Liver (tissue), 9 donors: ENCODE measurements around the gene SGPL1. TPM values are rescaled to one million over a fixed set of nuclear protein-coding genes. Genes with fewer than 3 reads are reported as not detected.

Experiments used
- DNase-seq: peaks from one replicate; pipeline ENCODE4 v3.0.0-alpha.2; 2017; ENCODE audit warnings: low spot score
- H3K27ac ChIP-seq, 2 donors: one replicate each; pipeline ENCODE4 v1.7.0; 2013; ENCODE audit warnings: inconsistent platforms in 2 of 2, low read length in 2 of 2, control low read depth in 1 of 2, low read depth in 1 of 2, mild to moderate bottlenecking in 1 of 2
- H3K27me3 ChIP-seq, 4 donors: one replicate each; pipeline versions ENCODE4 v1.6.1 to v1.7.0; 2013; ENCODE audit warnings: low read length in 3 of 4, inconsistent platforms in 1 of 4, mild to moderate bottlenecking in 1 of 4, moderate library complexity in 1 of 4; ENCODE audit not compliant: control insufficient read depth in 4 of 4, insufficient read depth in 4 of 4
- H3K36me3 ChIP-seq, 4 donors: one replicate each; pipeline versions ENCODE4 v1.6.1 to v1.7.0; 2013; ENCODE audit warnings: low read length in 3 of 4, mild to moderate bottlenecking in 3 of 4, low read depth in 1 of 4, moderate library complexity in 1 of 4; ENCODE audit not compliant: control insufficient read depth in 4 of 4, insufficient read depth in 3 of 4
- H3K4me1 ChIP-seq, 4 donors: one replicate each; pipeline versions ENCODE4 v1.6.1 to v1.7.0; 2013; ENCODE audit warnings: low read length in 3 of 4, mild to moderate bottlenecking in 3 of 4, moderate library complexity in 1 of 4; ENCODE audit not compliant: control insufficient read depth in 4 of 4, insufficient read depth in 4 of 4
- H3K4me3 ChIP-seq, 3 donors: one replicate each; pipeline versions ENCODE4 v1.6.1 to v1.7.0; 2013; ENCODE audit warnings: low read length in 3 of 3, control low read depth in 1 of 3, low read depth in 1 of 3, mild to moderate bottlenecking in 1 of 3
- H3K9ac ChIP-seq, 2 donors: one replicate each; pipeline ENCODE4 v1.7.0; 2013; ENCODE audit warnings: low read length in 2 of 2, mild to moderate bottlenecking in 2 of 2, moderate library complexity in 2 of 2, control low read depth in 1 of 2, low read depth in 1 of 2
- H3K9me3 ChIP-seq, 4 donors: one replicate each; pipeline versions ENCODE4 v1.6.1 to v1.7.0; 2013; ENCODE audit warnings: low read length in 3 of 4; ENCODE audit not compliant: control insufficient read depth in 4 of 4
- ATF3 ChIP-seq: IDR thresholded peaks from 2 replicates; pipeline ENCODE4 v1.6.1; 2016; ENCODE audit warnings: antibody characterized with exemption
- CTCF ChIP-seq: fragments of 150-350 bp; IDR thresholded peaks from 2 replicates; pipeline ENCODE4 v1.5.1; 2017; ENCODE audit warnings: improper control_type of control experiment, low read depth, low read length; ENCODE audit not compliant: missing input control
- EGR1 ChIP-seq, 2 donors: IDR thresholded peaks; 2 replicates each; pipeline ENCODE4 v1.6.1; 2016 to 2018; ENCODE audit warnings: antibody characterized with exemption in 2 of 2, low read depth in 2 of 2
- FOXA1 ChIP-seq: IDR thresholded peaks from 2 replicates; pipeline ENCODE4 v1.6.1; 2016; ENCODE audit warnings: antibody characterized with exemption
- FOXA2 ChIP-seq: IDR thresholded peaks from 2 replicates; pipeline ENCODE4 v1.6.1; 2016; ENCODE audit warnings: antibody characterized with exemption
- GABPA ChIP-seq, 2 donors: IDR thresholded peaks in 1 of 2; conservative IDR thresholded peaks in 1 of 2; 2 replicates each; pipeline ENCODE4 v1.6.1; 2016; ENCODE audit warnings: antibody characterized with exemption in 2 of 2, mild to moderate bottlenecking in 1 of 2, moderate library complexity in 1 of 2
- HNF4A ChIP-seq, 2 donors: conservative IDR thresholded peaks; 2 replicates each; pipeline ENCODE4 v1.6.1; 2016; ENCODE audit warnings: antibody characterized with exemption in 2 of 2, mild to moderate bottlenecking in 2 of 2
- HNF4G ChIP-seq: IDR thresholded peaks from 2 replicates; pipeline ENCODE4 v1.6.1; 2016; ENCODE audit warnings: antibody characterized with exemption
- JUND ChIP-seq, 2 donors: IDR thresholded peaks; 2 replicates each; pipeline ENCODE4 v1.6.1; 2016; ENCODE audit warnings: antibody characterized with exemption in 2 of 2
- MAX ChIP-seq: IDR thresholded peaks from 2 replicates; pipeline ENCODE4 v1.6.1; 2016; ENCODE audit warnings: antibody characterized with exemption
- NR2F2 ChIP-seq: IDR thresholded peaks from 2 replicates; pipeline ENCODE4 v1.6.1; 2016; ENCODE audit warnings: antibody characterized with exemption
- RAD21 ChIP-seq, 2 donors: IDR thresholded peaks; 2 replicates each; pipeline ENCODE4 v1.6.1; 2016; ENCODE audit warnings: antibody characterized with exemption in 2 of 2, mild to moderate bottlenecking in 2 of 2
- REST ChIP-seq: IDR thresholded peaks from 2 replicates; pipeline ENCODE4 v1.6.1; 2016; ENCODE audit warnings: antibody characterized with exemption, mild to moderate bottlenecking
- RXRA ChIP-seq, 2 donors: IDR thresholded peaks; 2 replicates each; pipeline ENCODE4 v1.6.1; 2017 to 2018; ENCODE audit warnings: antibody characterized with exemption in 2 of 2, mild to moderate bottlenecking in 1 of 2
- SP1 ChIP-seq: IDR thresholded peaks from 2 replicates; pipeline ENCODE4 v1.6.1; 2018; ENCODE audit warnings: antibody characterized with exemption, mild to moderate bottlenecking
- TAF1 ChIP-seq: conservative IDR thresholded peaks from 2 replicates; pipeline ENCODE4 v1.6.1; 2016; ENCODE audit warnings: antibody characterized with exemption, mild to moderate bottlenecking
- YY1 ChIP-seq: IDR thresholded peaks from 2 replicates; pipeline ENCODE4 v1.6.1; 2016; ENCODE audit warnings: antibody characterized with exemption, mild to moderate bottlenecking
- ZBTB33 ChIP-seq: IDR thresholded peaks from 2 replicates; pipeline ENCODE4 v1.6.1; 2016; ENCODE audit warnings: antibody characterized with exemption
- WGBS: extraction: QIAGEN DNeasy Blood & Tissue Kit; methylation state at CpG from one replicate; pipeline ENCODE4 v1.1.7; 2013; 5-methylcytosine and 5-hydroxymethylcytosine counted together
- polyA plus RNA-seq, 2 donors: library from polyadenylated mRNA; stranded (reverse) in 1 of 2; unstranded in 1 of 2; fragments of 200-250 nt in 1 of 2; fragments of >200 nt in 1 of 2; fragmentation: Nextera tagmentation in 1 of 2; extraction: Ambion mirVana in 1 of 2; gene quantifications; one replicate each; pipeline versions ENCODE4 v1.2.1 to v1.2.3, GENCODE V29; 2013 to 2015
- total RNA-seq, 2 donors: library from RNA; depleted of rRNA; stranded (reverse); fragments of >200 nt; gene quantifications; one replicate each; pipeline ENCODE4 v1.2.3, GENCODE V29; 2014
- donor health status: healthy.
- donor health status: healthy.
- donor health status: healthy.
- donor health status: healthy.
- donor health status: healthy.

SGPL1 gene
- total and polyA plus RNA-seq, 4 donors: 11.8 to 37.1 (median 16.8) TPM

- Histone ChIP-seq H3K27me3 (no peaks in the 10 kb centered on the region), H3K4me1 (peaks cover 6 to 33% (median 31%) of the 10 kb centered on the region in 4 donors), H3K9me3 (peaks cover 0 to 2% (median 0%) of the 10 kb centered on the region in 4 donors), H3K36me3 (peaks cover 0 to 2% (median 1%) of the 10 kb centered on the region in 4 donors), H3K9ac (no peak overlapping the region), H3K27ac (peak overlapping the region in 1 of 2 donors; percentile 20), H3K4me3 (no peak overlapping the region)
- TF ChIP-seq JUND (IDR thresholded peaks at IDR 0.05) (no peak), RXRA (IDR thresholded peaks at IDR 0.05) (no peak), SP1 (no peak), REST (no peak), GABPA (IDR thresholded peaks at IDR 0.05 in 1 of 2, conservative IDR thresholded peaks at IDR 0.05 in 1 of 2) (no peak), EGR1 (IDR thresholded peaks at IDR 0.05; ENCODE audit: low read depth in 2 of 2) (no peak), TAF1 (no peak), FOXA2 (no peak), MAX (no peak), FOXA1 (no peak), NR2F2 (no peak), ATF3 (no peak), HNF4A (conservative IDR thresholded peaks at IDR 0.05) (no peak), CTCF (no peak), RAD21 (IDR thresholded peaks at IDR 0.05) (no peak), HNF4G (no peak), YY1 (no peak), ZBTB33 (no peak)
- WGBS: 76% methylated on average over 5 of the region's 5 CpGs
- DNase-seq: no peak
Observed at GRCh38 chr10:70834021-70834420, 18.3 kb downstream of the SGPL1 start.
